ENCODE results near the gene FCER1G. TPM values are rescaled to one million over a fixed set of nuclear protein-coding genes. Genes with fewer than 3 reads are reported as not detected.

The FCER1G gene
- total RNA-seq, 4 donors from 2014 or later: 20.9 to 194 (median 49.2) TPM

DNA sequence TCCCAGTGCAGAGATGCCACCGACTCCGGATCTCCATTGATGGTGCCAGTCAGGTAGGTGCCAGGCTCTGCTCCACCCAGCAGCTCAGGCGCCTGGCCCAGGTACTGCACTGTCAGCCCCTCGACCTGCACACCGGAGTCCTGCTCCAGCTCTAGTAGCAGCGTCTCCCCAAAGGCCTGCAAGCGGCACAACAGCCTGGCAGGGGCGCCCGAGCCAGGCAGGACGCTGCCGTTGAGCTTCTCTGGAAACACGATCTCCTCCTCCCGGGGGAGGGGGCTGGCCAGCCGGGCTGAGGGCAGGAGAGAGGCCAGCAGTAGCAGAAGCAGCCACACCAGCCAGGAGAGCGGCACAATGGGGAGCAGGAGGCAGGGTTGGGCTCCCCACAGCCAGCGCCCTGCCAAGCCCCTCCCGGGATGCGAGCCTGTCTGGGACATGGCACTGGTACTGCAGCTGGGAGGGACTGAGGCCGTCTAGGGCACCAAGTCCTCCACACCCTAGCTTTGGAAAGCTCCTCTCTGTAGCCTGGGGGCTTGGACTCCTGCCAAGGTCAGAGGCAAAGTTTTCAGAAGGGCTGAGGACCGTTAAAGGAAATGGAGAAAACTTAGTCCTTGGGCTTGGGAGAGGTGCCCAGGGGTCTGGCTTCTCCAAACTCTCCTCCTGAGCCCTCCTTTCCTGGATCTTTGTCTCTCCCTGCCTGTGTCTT, 16.8 kb upstream of the FCER1G start:
- in situ Hi-C loops (cut with MboI; ENCODE audit: low pct_ligation_motif_present in 1 of 4, low pct_unique_long_range_greater_than_20kb in 1 of 4, low sequenced_read_pairs in 3 of 4) (no loop called here), intact Hi-C loops (cut with DNase I; ENCODE audit: low total_unique reads) (no loop called here)
- no peaks in the 10 kb centered on the region for H3K9me3 ChIP-seq
- 37% methylated on average over 6 of the region's 20 CpGs; no CpG with 5 or more reads in 1 of the 2 donors for WGBS, 2 donors (ENCODE audit: low coverage in 1 of 2)
- peak overlapping the region in 3 of 4 donors; percentile 3 to 37 (median 22) for H3K4me3 ChIP-seq
- peaks cover 34 to 57% (median 43%) of the 10 kb centered on the region in 4 donors for H3K4me1 ChIP-seq
- no peak for DNase-seq
- peaks cover 0 to under 1% (median 0%) of the 10 kb centered on the region in 4 donors for H3K36me3 ChIP-seq
- no peaks in the 10 kb centered on the region for H3K27me3 ChIP-seq
- no peak for TF ChIP-seq POLR2A (IDR thresholded peaks at IDR 0.05)
- peak overlapping the region; percentile 90 to 98 (median 94) for H3K27ac ChIP-seq

DNA sequence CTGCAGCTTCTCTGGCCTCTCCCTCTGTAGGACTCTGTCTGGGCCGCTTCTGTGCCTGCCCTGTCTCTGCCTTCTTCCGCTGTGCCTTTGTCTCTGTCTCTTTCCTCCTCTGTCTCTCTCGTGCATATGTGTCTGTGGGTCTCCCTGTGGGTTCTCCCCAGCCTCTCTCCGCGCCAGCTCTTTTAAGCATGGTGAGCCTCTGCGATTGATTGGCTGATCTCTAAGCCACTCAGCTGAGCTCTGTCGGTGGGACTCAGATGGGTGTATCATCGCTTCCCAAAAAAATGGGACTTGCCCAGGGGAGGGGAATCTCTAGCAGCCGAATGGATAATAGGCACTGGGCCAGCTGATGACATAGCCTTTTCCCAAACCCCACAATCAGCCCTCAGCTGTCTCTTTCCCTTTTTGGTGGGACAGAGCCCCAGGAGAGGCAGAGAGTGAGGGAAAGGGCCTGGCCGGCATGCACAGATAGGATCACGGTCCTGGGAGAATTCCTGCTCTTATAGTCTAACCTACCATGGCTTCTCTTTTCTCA, 16.1 kb upstream of the FCER1G start, which contains the start of gene ADAMTS4:
TSS of gene ADAMTS4 (minus strand) at position 158 of the 535 bp plus-strand sequence. CDS start 427 bp downstream, outside the sequence.
- Histone ChIP-seq H3K4me1 (peaks cover 40 to 63% (median 48%) of the 10 kb centered on the region in 4 donors), H3K36me3 (peaks cover 0 to 7% (median 0%) of the 10 kb centered on the region in 4 donors), H3K27me3 (no peaks in the 10 kb centered on the region), H3K27ac (peak within 1 kb of the TSS; percentile 90 to 98 (median 94)), H3K9me3 (no peaks in the 10 kb centered on the region), H3K4me3 (peak within 1 kb of the TSS in 3 of 4 donors; percentile 3 to 37 (median 22))
- in situ Hi-C loops (cut with MboI; ENCODE audit: low pct_ligation_motif_present in 1 of 4, low pct_unique_long_range_greater_than_20kb in 1 of 4, low sequenced_read_pairs in 3 of 4) (no loop called here), intact Hi-C loops (cut with DNase I; ENCODE audit: low total_unique reads) (no loop called here)
- peak; percentile 54 for DNase-seq
- TF ChIP-seq POLR2A (IDR thresholded peaks at IDR 0.05) (peak; percentile 57), POLR2AphosphoS5 (IDR thresholded peaks at IDR 0.05) (peak; percentile 57 to 84 (median 65)), EP300 (IDR thresholded peaks at IDR 0.05; ENCODE audit: low read depth) (no peak)
- 48 to 72% methylated on average over 3 to 11 of the region's 11 CpGs for WGBS, 2 donors (ENCODE audit: low coverage in 1 of 2)

DNA sequence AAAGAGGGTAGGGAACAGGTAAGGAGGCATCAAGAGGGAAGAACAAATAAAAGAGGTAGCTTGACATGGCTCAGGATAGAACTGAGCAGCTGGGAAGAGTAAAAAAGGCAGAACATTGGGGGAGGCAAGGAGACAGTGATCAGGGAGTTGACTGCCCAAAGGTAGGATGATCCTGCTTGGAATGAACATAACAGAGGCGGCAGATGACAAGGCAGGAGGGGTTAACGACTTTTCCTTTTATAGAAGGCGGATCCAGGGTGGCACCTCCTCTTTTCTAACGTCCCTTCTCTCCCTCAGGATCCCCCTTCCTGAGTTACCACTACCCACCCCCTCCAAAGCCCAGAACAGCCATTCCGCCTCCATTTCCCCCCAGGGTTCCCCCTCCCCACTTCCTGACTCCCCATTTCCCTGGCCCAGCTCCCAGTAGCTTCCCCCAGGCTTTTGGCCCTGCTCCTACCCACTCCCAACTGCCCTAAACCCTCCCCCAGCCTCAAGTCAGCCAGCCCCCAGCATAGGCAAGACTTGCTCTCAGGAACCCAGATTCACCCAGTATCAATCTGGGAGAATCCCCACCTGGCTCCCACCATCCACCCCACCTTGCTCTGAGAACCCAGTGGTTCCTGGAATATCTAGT, 15.5 kb upstream of the FCER1G start:
- Histone ChIP-seq H3K27me3 (no peaks in the 10 kb centered on the region), H3K4me3 (no peak overlapping the region), H3K27ac (peak overlapping the region; percentile 90 to 98 (median 94)), H3K36me3 (peaks cover 0 to 13% (median 0%) of the 10 kb centered on the region in 4 donors), H3K4me1 (peaks cover 43 to 70% (median 51%) of the 10 kb centered on the region in 4 donors), H3K9me3 (no peaks in the 10 kb centered on the region)
- TF ChIP-seq, protein P1, sequence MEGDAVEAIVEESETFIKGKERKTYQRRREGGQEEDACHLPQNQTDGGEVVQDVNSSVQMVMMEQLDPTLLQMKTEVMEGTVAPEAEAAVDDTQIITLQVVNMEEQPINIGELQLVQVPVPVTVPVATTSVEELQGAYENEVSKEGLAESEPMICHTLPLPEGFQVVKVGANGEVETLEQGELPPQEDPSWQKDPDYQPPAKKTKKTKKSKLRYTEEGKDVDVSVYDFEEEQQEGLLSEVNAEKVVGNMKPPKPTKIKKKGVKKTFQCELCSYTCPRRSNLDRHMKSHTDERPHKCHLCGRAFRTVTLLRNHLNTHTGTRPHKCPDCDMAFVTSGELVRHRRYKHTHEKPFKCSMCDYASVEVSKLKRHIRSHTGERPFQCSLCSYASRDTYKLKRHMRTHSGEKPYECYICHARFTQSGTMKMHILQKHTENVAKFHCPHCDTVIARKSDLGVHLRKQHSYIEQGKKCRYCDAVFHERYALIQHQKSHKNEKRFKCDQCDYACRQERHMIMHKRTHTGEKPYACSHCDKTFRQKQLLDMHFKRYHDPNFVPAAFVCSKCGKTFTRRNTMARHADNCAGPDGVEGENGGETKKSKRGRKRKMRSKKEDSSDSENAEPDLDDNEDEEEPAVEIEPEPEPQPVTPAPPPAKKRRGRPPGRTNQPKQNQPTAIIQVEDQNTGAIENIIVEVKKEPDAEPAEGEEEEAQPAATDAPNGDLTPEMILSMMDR (IDR thresholded peaks at IDR 0.05): no peak
- TF ChIP-seq POLR2AphosphoS5 (IDR thresholded peaks at IDR 0.05) (no peak), EP300 (IDR thresholded peaks at IDR 0.05; ENCODE audit: low read depth) (no peak), POLR2A (IDR thresholded peaks at IDR 0.05) (no peak)
- in situ Hi-C loops (cut with MboI; ENCODE audit: low pct_ligation_motif_present in 1 of 4, low pct_unique_long_range_greater_than_20kb in 1 of 4, low sequenced_read_pairs in 3 of 4) (loop anchor here in 1 of 4 donors (25.0 kb wide), 1 partner anchor 188 kb away; no protein-coding TSS in a partner anchor), intact Hi-C loops (cut with DNase I; ENCODE audit: low total_unique reads) (no loop called here)
- no peak for DNase-seq
- WGBS, 2 donors (ENCODE audit: low coverage in 1 of 2): 0 to 60% methylated on average over 1 to 5 of the region's 5 CpGs

DNA sequence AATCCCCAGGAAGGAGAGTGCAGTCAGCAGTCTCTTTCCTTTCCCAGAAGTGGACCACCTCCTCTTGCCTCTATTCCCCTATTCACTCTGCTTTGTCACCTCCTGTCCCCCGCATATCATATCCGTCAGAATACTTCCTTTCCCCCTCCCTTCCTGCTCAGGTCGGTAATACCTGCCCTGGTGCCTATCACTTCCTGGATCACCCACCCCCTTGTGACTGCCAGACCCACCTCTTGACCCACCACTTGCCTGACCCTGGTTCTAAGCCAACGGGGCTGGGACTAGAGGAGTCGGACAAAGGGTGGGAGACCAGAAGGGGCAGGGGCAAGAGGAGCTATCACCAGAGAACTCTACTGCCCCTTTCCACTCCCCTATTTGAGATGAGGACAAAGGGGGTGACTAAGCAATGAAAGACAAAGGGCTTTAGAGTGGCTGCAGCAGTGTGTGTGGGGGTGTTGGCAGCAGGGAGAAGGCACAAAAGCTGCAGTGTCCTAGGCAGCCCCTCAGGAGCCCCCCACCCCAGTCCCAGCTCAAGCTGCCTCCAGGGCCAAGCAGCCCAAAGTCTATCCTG, 14.6 kb upstream of the FCER1G start:
- Histone ChIP-seq H3K9me3 (no peaks in the 10 kb centered on the region), H3K4me1 (peaks cover 47 to 79% (median 55%) of the 10 kb centered on the region in 4 donors), H3K27ac (peak overlapping the region; percentile 90 to 98 (median 94)), H3K27me3 (no peaks in the 10 kb centered on the region), H3K4me3 (no peak overlapping the region), H3K36me3 (peaks cover 0 to 15% (median 0%) of the 10 kb centered on the region in 4 donors)
- 38 to 75% methylated on average over 3 to 5 of the region's 5 CpGs for WGBS, 2 donors (ENCODE audit: low coverage in 1 of 2)
- DNase-seq: no peak
- TF ChIP-seq POLR2A (IDR thresholded peaks at IDR 0.05) (no peak), EP300 (IDR thresholded peaks at IDR 0.05; ENCODE audit: low read depth) (no peak), POLR2AphosphoS5 (IDR thresholded peaks at IDR 0.05) (no peak)
- TF ChIP-seq, protein P1 (IDR thresholded peaks at IDR 0.05): no peak
- in situ Hi-C loops (cut with MboI; ENCODE audit: low pct_ligation_motif_present in 1 of 4, low pct_unique_long_range_greater_than_20kb in 1 of 4, low sequenced_read_pairs in 3 of 4): loop anchor here in 1 of 4 donors (25.0 kb wide), 1 partner anchor 187 kb away; no protein-coding TSS in a partner anchor
- intact Hi-C loops (cut with DNase I; ENCODE audit: low total_unique reads): no loop called here
